ENCODE data around the gene EEF1A2.

GRCh38 chr20:63546956-63547724, 48.3 kb upstream of the EEF1A2 start:
- TF ChIP-seq CTCF (IDR thresholded peaks at IDR 0.05) = no peak
- no peak for TF ChIP-seq EP300 (IDR thresholded peaks at IDR 0.05)
- no peak for TF ChIP-seq POLR2A (IDR thresholded peaks at IDR 0.05)

Data from tibial nerve (tissue), 4 donors.